ENCODE data around the gene TMEM217.

DNA sequence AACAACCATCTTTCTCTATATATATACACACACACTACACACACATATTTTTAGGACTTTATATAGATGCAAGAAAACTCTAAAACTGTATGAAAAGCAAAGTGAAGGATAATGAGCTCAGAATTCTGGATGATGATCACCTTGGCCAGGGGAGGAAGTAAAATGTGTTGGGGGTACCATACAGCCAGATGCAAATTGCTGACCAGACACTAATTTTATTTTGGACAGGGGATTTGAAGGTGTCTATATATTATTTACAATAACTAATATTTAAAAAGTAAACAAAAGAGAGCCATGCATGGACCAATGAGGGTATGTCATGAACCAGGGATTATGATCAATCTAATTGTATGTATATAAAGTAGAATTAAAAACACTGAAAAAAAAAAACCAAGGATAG is 20.2 kb downstream of the TMEM217 start:
- TF ChIP-seq, protein P1, sequence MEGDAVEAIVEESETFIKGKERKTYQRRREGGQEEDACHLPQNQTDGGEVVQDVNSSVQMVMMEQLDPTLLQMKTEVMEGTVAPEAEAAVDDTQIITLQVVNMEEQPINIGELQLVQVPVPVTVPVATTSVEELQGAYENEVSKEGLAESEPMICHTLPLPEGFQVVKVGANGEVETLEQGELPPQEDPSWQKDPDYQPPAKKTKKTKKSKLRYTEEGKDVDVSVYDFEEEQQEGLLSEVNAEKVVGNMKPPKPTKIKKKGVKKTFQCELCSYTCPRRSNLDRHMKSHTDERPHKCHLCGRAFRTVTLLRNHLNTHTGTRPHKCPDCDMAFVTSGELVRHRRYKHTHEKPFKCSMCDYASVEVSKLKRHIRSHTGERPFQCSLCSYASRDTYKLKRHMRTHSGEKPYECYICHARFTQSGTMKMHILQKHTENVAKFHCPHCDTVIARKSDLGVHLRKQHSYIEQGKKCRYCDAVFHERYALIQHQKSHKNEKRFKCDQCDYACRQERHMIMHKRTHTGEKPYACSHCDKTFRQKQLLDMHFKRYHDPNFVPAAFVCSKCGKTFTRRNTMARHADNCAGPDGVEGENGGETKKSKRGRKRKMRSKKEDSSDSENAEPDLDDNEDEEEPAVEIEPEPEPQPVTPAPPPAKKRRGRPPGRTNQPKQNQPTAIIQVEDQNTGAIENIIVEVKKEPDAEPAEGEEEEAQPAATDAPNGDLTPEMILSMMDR (IDR thresholded peaks at IDR 0.05), result no peak
- TF ChIP-seq POLR2A (IDR thresholded peaks at IDR 0.05), result no peak
